GM12891 (cell line): Measurements from ENCODE around the gene RAB20.

Experiments used
- POLR2A ChIP-seq: IDR thresholded peaks from 2 replicates; pipeline ENCODE4 v1.6.1; 2011; ENCODE audit warnings: low read depth, low read length, control low read depth
- POLR2AphosphoS5 ChIP-seq: IDR thresholded peaks from 2 replicates; pipeline ENCODE4 v1.6.1; 2011; ENCODE audit warnings: low read depth, low read length, control low read depth
- POU2F2 ChIP-seq: IDR thresholded peaks from 2 replicates; pipeline ENCODE4 v1.6.1; 2011; ENCODE audit warnings: low read depth, mild to moderate bottlenecking, control low read depth, low read length, moderate library complexity
- TAF1 ChIP-seq: IDR thresholded peaks from 2 replicates; pipeline ENCODE4 v1.6.1; 2011; ENCODE audit warnings: low read depth, low read length, control low read depth

- TF ChIP-seq POLR2A, result no peak
- TF ChIP-seq POLR2AphosphoS5, result no peak
- TF ChIP-seq TAF1, result no peak
- TF ChIP-seq POU2F2, result no peak
Observed at GRCh38 chr13:110483386-110483968, 78.0 kb downstream of the RAB20 start.
